GM19463 (cell line): ENCODE measurements around the gene IFNAR1.
A peak's percentile ranks its signal among the peaks of the same experiment; 100 is the strongest.

Source experiments
- ATAC-seq: cut with Tn5 transposase; IDR thresholded peaks from one replicate; pipeline ENCODE4 v1.9.1; 2021; ENCODE audit warnings: mild to moderate bottlenecking, moderate library complexity; ENCODE audit not compliant: unreplicated experiment

IFNAR1 gene

DNA sequence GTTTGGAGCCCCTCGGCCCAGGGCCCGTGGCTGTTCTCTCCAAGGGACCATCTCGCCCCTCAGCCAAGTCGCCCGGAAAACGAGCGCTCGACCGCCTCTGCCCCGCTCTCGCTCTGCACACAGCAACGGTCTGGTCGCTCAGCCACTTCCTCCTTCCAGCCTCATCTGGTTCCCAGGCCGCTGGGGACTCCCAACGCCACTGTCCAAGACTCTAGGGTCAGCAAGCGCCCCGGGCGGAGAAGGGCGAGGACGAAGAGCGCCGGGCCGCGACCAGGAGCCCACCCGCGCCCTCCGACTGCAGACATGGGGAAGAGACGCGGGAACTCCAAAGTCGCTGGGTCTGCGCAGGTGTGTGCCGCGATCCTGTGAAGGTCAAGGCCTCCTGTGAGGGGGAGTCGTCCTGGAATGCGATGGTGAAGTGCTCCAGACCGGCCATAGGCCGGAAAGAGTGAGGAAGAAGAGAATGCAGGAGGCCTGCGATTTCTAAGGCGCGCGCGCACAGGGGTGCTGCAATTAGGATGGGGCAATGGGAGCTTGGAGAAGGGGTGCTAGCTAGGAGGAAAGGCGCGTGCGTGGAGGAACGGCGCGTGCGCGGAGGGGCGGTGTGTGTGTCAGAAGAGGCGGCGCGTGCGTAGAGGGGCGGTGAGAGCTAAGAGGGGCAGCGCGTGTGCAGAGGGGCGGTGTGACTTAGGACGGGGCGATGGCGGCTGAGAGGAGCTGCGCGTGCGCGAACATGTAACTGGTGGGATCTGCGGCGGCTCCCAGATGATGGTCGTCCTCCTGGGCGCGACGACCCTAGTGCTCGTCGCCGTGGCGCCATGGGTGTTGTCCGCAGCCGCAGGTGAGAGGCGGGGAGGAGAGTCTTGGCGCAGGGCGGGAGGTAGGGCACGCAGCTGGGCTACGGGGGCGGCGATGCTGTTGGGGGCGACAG lies at the start of gene IFNAR1:
Gene IFNAR1 (plus strand): TSS at position 680 of the 931 bp plus-strand sequence. CDS start 86 bp downstream, at position 766.
- peak; percentile 64 for ATAC-seq

DNA sequence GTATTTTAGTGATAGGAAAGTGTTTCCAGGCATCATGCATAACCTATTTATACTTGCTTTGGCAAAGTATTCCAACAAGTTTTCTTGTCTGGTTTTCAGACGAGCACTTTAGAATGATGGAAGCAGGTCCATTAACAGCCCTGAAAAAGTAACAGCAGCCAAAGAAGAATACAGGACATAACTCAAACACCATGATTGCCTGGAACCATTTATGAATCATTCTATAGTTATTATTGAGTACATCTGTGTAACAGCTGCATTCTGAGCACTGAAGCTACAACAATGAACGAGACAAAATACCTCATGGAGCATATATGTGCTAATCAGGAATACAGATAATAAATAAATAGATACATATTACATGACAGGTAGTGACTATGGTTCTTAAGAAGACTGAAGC lies 46.0 kb upstream of the IFNAR1 start:
- ATAC-seq: no peak

DNA sequence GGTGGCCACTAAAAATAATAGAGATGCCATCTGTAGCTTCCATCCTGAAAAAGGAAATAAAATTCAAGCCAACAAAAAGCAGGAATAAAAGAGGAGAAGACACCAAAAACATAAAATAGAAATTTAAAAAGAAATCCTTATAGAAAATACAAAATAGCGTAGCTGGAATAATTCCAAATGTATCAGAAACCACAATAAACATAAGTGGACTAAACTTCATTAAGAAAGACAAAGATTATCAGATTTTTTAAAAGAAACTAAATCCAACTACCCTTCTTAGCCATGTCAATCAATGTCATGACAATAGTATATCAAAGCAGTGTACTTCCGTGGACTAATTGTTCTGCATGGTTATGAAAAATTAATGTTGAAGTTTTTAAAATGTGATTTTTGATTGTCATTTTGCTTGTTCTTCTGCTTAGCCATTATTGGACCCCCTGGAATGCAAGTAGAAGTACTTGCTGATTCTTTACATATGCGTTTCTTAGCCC lies 45.4 kb upstream of the IFNAR1 start:
- no peak for ATAC-seq

DNA sequence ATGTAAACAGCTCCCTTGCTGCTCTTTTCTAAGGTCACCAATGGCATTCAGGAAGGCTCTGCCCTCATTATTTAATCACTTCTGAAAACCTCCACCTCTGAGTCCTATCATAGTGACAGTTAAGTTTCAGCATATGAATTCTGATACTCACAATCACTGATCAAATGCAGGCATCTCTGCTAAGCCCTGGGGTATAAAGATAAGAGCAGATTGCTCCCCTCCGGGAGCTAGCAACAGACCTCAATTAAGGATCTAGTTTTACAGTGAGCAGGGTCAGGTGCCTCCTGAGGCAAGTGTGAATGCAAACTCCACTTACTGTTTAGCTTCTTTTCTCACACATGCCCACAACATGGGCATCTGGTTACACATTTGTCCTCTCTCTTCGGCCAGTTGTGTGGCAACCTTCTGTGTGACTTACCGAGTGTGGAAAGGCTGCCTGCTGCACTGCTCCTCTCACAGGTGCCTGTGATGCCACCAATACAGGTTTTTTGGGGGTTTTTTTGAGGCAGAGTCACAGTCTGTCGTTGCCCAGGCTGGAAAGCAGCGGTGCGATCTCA lies 43.6 kb upstream of the IFNAR1 start:
- no peak for ATAC-seq

DNA sequence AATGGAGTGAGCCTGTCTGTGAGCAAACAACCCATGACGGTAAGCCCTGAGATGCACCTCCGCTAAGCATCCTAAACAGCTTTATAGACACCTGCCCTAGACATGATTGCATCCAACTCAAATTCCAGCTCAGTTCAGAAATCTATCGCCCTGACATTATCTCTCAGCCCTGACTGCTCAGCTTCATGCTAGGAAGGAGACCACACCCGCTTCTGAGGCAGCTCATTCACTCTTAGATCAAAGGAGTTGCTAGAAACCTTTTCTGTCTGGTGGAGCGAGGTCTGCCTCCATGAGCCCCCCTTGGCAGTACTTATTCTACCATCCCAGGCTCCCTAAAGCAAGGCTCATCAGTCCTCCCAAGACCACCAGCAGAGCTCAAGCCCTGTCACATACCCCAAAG lies 41.6 kb upstream of the IFNAR1 start:
- ATAC-seq: no peak

- ATAC-seq: no peak
These were observed 38.7 kb upstream of the IFNAR1 start for GRCh38 chr21:33286076-33286475.

- no peak for ATAC-seq
These were observed 37.9 kb upstream of the IFNAR1 start for GRCh38 chr21:33286600-33287456.

GRCh38 chr21:33289199-33289819 lies 35.5 kb upstream of the IFNAR1 start:
- no peak for ATAC-seq

GRCh38 chr21:33290441-33290840 lies 34.3 kb upstream of the IFNAR1 start:
- no peak for ATAC-seq

DNA sequence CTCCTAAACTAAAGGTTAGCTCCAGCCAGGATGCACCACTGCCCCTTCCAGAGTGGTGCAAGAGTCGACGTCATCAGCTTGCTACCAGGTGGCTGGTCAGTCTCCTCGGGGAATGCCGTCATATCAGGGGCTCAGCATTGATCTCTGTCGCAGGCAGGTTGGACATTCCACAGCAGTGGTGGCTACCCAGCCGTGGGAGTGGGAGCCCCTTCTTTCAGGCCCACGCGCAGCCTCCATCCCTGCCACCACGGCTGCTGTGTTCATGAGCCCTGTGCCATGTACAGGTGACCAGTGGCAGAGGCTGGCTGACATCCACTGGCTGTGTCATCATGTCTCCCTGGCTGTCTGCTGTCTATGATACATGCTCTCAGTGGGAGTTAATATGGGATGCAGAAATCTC lies 33.1 kb upstream of the IFNAR1 start:
- no peak for ATAC-seq

DNA sequence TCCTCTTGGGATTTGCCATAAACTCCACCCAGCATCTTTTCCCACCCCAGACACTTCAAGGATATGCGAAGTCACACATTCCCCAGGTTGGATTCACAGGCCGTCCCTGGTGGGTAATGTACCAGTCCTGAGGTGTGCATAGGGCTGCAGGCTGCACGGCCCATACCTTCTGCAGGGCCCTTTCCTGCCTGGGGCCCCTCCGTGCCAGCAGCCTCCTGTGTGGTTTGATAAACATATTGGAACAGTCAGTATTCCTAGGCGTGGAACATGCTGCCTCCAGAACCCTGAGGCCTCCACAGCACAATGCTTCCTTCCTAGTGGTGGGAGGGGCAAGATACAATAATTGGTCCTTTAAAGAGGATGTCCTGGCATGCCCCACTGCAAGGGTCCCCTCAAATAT lies 32.0 kb upstream of the IFNAR1 start:
- ATAC-seq: no peak

DNA sequence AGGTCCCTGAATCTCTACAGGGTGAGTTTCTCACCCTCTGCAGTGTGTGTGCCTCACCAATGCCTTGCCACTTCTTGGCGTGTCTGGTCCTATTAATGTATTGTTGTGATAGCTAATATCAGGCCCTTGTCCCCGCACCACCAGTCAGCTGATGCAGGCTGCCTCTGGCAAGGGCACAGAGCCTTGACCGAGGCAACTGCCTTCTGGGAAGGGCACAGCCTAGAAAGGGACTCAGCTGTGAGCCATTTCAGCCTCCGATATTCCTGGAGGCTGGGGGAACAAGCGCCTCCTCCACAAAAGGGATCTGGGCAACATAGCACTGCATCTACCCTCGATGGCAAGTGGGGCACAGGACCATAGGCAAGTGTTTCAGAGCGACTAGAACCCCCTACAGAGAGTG lies 31.6 kb upstream of the IFNAR1 start:
- no peak for ATAC-seq

DNA sequence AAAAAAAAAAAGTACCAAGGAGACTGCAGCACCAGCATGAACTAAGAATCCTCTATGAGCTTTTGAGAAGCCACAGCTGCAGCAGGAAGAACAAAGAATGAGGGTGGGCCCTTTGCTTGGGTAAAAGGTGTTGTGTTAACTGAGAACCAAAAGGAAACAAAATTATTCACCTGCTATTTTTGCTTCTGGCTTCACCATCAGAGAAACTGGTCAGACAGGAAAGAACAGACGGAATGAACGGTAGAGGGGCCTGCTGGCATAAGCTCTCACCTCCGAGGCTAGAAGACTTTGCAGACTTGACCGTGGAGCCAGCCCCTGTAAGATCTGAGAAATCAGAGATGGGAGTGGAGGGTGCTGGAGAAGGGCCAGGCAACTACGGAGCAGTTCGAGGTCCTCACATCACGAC lies 31.0 kb upstream of the IFNAR1 start:
- no peak for ATAC-seq

GRCh38 chr21:33296156-33296555 lies 28.6 kb upstream of the IFNAR1 start:
- ATAC-seq: no peak

GRCh38 chr21:33299181-33299752 lies 25.5 kb upstream of the IFNAR1 start:
- ATAC-seq: peak; percentile 61

GRCh38 chr21:33300701-33301631 lies 23.8 kb upstream of the IFNAR1 start:
- ATAC-seq: no peak

GRCh38 chr21:33301632-33302002 lies 23.2 kb upstream of the IFNAR1 start:
- ATAC-seq: no peak

- no peak for ATAC-seq
These were observed 22.7 kb upstream of the IFNAR1 start for GRCh38 chr21:33302055-33302454.

- no peak for ATAC-seq
These were observed 22.0 kb upstream of the IFNAR1 start for GRCh38 chr21:33302796-33303195.

DNA sequence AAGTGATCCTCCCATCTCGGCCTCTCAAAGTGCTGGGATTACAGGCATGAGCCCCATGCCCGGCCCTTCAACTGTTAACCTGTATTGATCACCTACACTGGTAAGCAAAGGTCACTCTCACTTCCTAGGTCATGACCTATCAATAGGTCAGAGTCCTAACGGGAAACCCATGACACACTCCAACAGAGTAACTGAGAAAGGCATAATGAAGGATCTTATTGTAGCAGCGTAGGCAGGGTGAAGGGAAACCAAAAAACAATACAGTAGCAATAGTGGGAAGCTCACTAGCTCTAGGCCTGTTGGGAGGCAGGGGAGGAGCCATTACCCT lies 19.5 kb upstream of the IFNAR1 start:
- no peak for ATAC-seq
